Measurements from ENCODE around the gene ASB10.

GRCh38 chr7:151148319-151149259, 38.5 kb downstream of the ASB10 start:
- TF ChIP-seq CTCF (IDR thresholded peaks at IDR 0.05; ENCODE audit: borderline replicate concordance, extremely low read depth, low read length, poor library complexity, severe bottlenecking): no peak
- no peak for TF ChIP-seq EZH2 (IDR thresholded peaks at IDR 0.05; ENCODE audit: borderline replicate concordance, low read depth, low read length, severe bottlenecking)

Measured in DND-41 (cell line).